ENCODE measurements around the gene PNMA6F.

GRCh38 chrX:153320555-153321184 lies 897 bp downstream of the PNMA6F start:
- TF ChIP-seq, protein P1, sequence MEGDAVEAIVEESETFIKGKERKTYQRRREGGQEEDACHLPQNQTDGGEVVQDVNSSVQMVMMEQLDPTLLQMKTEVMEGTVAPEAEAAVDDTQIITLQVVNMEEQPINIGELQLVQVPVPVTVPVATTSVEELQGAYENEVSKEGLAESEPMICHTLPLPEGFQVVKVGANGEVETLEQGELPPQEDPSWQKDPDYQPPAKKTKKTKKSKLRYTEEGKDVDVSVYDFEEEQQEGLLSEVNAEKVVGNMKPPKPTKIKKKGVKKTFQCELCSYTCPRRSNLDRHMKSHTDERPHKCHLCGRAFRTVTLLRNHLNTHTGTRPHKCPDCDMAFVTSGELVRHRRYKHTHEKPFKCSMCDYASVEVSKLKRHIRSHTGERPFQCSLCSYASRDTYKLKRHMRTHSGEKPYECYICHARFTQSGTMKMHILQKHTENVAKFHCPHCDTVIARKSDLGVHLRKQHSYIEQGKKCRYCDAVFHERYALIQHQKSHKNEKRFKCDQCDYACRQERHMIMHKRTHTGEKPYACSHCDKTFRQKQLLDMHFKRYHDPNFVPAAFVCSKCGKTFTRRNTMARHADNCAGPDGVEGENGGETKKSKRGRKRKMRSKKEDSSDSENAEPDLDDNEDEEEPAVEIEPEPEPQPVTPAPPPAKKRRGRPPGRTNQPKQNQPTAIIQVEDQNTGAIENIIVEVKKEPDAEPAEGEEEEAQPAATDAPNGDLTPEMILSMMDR (conservative IDR thresholded peaks at IDR 0.05; ENCODE audit: low read depth, low read length), result no peak
- no peak for TF ChIP-seq EZH2 (IDR thresholded peaks at IDR 0.05; ENCODE audit: borderline replicate concordance, low read depth, low read length, poor library complexity, severe bottlenecking)

All from A673 (cell line).